ENCODE results near the gene RHOV. TPM values are rescaled to one million over a fixed set of nuclear protein-coding genes. Genes with fewer than 3 reads are reported as not detected.
A peak's percentile ranks its signal among the peaks of the same experiment; 100 is the strongest.

RHOV gene
- total and polyA plus RNA-seq, 10 of the 15 experiments (the other 5 are each of a cell fraction or from before 2014, with no cell fraction given) = 0.24 to 39.3 (median 9.3) TPM

GRCh38 chr15:40871749-40872617 is 2.1 kb downstream of the RHOV start (continued):
- peak; percentile 99 for TF ChIP-seq ATF2 (IDR thresholded peaks at IDR 0.05; ENCODE audit: low read length)
- TF ChIP-seq FOXM1 (IDR thresholded peaks at IDR 0.05; ENCODE audit: low read depth, low read length) = peak; percentile 76; the same call in 1 of the 2 replicates
- TF ChIP-seq ETV6 (conservative IDR thresholded peaks at IDR 0.05 in 1 of 2, IDR thresholded peaks at IDR 0.05 in 1 of 2; ENCODE audit: borderline replicate concordance in 1 of 2, low read depth in 1 of 2) = no peak
- TF ChIP-seq SMARCA5 (IDR thresholded peaks at IDR 0.05) = peak; percentile 8; the same call in 1 of the 2 replicates
- no peak; the same call in 1 of the 2 replicates for TF ChIP-seq MTA2 (IDR thresholded peaks at IDR 0.05; ENCODE audit: low read depth)
- TF ChIP-seq GATAD2B (conservative IDR thresholded peaks at IDR 0.05; ENCODE audit: low read depth) = peak; percentile 100
- TF ChIP-seq DPF2 (IDR thresholded peaks at IDR 0.05) = peak; percentile 27; the same call in 1 of the 2 replicates
- TF ChIP-seq ZNF687 (IDR thresholded peaks at IDR 0.05) = peak; percentile 84
- TF ChIP-seq, protein P1, sequence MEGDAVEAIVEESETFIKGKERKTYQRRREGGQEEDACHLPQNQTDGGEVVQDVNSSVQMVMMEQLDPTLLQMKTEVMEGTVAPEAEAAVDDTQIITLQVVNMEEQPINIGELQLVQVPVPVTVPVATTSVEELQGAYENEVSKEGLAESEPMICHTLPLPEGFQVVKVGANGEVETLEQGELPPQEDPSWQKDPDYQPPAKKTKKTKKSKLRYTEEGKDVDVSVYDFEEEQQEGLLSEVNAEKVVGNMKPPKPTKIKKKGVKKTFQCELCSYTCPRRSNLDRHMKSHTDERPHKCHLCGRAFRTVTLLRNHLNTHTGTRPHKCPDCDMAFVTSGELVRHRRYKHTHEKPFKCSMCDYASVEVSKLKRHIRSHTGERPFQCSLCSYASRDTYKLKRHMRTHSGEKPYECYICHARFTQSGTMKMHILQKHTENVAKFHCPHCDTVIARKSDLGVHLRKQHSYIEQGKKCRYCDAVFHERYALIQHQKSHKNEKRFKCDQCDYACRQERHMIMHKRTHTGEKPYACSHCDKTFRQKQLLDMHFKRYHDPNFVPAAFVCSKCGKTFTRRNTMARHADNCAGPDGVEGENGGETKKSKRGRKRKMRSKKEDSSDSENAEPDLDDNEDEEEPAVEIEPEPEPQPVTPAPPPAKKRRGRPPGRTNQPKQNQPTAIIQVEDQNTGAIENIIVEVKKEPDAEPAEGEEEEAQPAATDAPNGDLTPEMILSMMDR (IDR thresholded peaks at IDR 0.05 in 2 of 3, conservative IDR thresholded peaks at IDR 0.05 in 1 of 3; ENCODE audit: control insufficient read depth in 2 of 3, extremely low read depth in 1 of 3, insufficient read depth in 1 of 3, low read depth in 3 of 3, low read length in 3 of 3) = no peak
- no peak; the same call in 1 of the 2 replicates for TF ChIP-seq POLR2A (IDR thresholded peaks at IDR 0.05; ENCODE audit: low read depth, low read length)
- no peak for TF ChIP-seq HCFC1 (IDR thresholded peaks at IDR 0.05; ENCODE audit: low read length)
- TF ChIP-seq, protein P2, sequence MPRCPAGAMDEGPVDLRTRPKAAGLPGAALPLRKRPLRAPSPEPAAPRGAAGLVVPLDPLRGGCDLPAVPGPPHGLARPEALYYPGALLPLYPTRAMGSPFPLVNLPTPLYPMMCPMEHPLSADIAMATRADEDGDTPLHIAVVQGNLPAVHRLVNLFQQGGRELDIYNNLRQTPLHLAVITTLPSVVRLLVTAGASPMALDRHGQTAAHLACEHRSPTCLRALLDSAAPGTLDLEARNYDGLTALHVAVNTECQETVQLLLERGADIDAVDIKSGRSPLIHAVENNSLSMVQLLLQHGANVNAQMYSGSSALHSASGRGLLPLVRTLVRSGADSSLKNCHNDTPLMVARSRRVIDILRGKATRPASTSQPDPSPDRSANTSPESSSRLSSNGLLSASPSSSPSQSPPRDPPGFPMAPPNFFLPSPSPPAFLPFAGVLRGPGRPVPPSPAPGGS (IDR thresholded peaks at IDR 0.05; ENCODE audit: borderline replicate concordance, insufficient read depth, low read depth, low read length, poor library complexity, severe bottlenecking) = peak; percentile 100
- peak; percentile 100 for TF ChIP-seq MEF2B (IDR thresholded peaks at IDR 0.05; ENCODE audit: partially characterized antibody, poor library complexity, severe bottlenecking)
- peak; percentile 52; the same call in 1 of the 2 replicates for TF ChIP-seq NFIC (IDR thresholded peaks at IDR 0.05; ENCODE audit: low read depth, low read length)
- peak; percentile 63 for TF ChIP-seq CHD2 (IDR thresholded peaks at IDR 0.05; ENCODE audit: borderline replicate concordance, low read depth, low read length)
- TF ChIP-seq, protein P3, sequence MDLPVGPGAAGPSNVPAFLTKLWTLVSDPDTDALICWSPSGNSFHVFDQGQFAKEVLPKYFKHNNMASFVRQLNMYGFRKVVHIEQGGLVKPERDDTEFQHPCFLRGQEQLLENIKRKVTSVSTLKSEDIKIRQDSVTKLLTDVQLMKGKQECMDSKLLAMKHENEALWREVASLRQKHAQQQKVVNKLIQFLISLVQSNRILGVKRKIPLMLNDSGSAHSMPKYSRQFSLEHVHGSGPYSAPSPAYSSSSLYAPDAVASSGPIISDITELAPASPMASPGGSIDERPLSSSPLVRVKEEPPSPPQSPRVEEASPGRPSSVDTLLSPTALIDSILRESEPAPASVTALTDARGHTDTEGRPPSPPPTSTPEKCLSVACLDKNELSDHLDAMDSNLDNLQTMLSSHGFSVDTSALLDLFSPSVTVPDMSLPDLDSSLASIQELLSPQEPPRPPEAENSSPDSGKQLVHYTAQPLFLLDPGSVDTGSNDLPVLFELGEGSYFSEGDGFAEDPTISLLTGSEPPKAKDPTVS (IDR thresholded peaks at IDR 0.05; ENCODE audit: low read depth, low read length) = no peak
- peak; percentile 77 for TF ChIP-seq PML (IDR thresholded peaks at IDR 0.05; ENCODE audit: low read length)
- peak; percentile 53; the same call in 1 of the 2 replicates for TF ChIP-seq POLR2AphosphoS2 (IDR thresholded peaks at IDR 0.05; ENCODE audit: low read depth, low read length)
